HepG2 (cell line): ENCODE measurements around the gene NEK11. TPM values are rescaled to one million over a fixed set of nuclear protein-coding genes. Genes with fewer than 3 reads are reported as not detected.

ENCODE experiments used
- ATAC-seq: fragments of 200-7000 bp; cut with Tn5 transposase; 3 replicates; pipeline ENCODE4 v1.9.1; 2020; ENCODE audit warnings: mild to moderate bottlenecking, moderate library complexity
- BruUV-seq: library from RNA; stranded (reverse); fragments of 400-500 nt; replicated peaks from 2 replicates; lab custom pipeline; 2021; lab: Mats Ljungman, UMichigan
- CTCF ChIA-PET: fragments of 300-600 bp; formaldehyde crosslinking; extraction: SDS; loops from one replicate; lab custom pipeline; 2021; ENCODE audit warnings: low total read pairs, inconsistent platforms, low intra/inter-chr PET ratio; lab: Yijun Ruan, JAX
- POLR2A ChIA-PET: fragments of 350-600 bp; sonication (Branson Sonifier 250); formaldehyde crosslinking; loops from one replicate; lab custom pipeline; 2020; ENCODE audit warnings: antibody characterized with exemption, inconsistent platforms; lab: Yijun Ruan, JAX
- DNase-seq: peaks from one replicate; pipeline ENCODE4 v3.0.0-alpha.2; 2015; ENCODE audit warnings: low spot score
- FAIRE-seq: peaks from 3 replicates; lab custom pipeline; 2011; peaks lifted over from hg19 to GRCh38; lab: Jason Lieb, UNC
- H2AFZ ChIP-seq: one replicate; pipeline ENCODE4 v1.6.1; 2011; ENCODE audit warnings: low read length, inconsistent platforms
- H3K27ac ChIP-seq: fragments of 300-600 bp; 3 replicates; pipeline ENCODE4 v1.8.0; 2011; ENCODE audit warnings: mixed run types, mild to moderate bottlenecking, mixed read lengths, low read length, inconsistent platforms; ENCODE audit not compliant: insufficient read depth; ENCODE audit errors: extremely low read length
- H3K27me3 ChIP-seq, 2 experiments: fragments of 200-600 bp in 1 of 2; 2 replicates in 1 of 2; 3 replicates in 1 of 2; pipeline versions ENCODE4 v1.6.0 to v1.8.0; 2011; ENCODE audit warnings: low read length in 2 of 2, mild to moderate bottlenecking in 2 of 2, moderate library complexity in 2 of 2, inconsistent platforms in 1 of 2; ENCODE audit not compliant: insufficient read depth in 2 of 2, control insufficient read depth in 1 of 2
- H3K36me3 ChIP-seq, 2 experiments: fragments of 200-600 bp in 1 of 2; replicated peaks in 1 of 2; 2 replicates in 1 of 2; 3 replicates in 1 of 2; pipeline versions ENCODE4 v1.5.1 to v1.8.0; 2011; ENCODE audit warnings: low read length in 2 of 2, inconsistent platforms in 1 of 2; ENCODE audit not compliant: insufficient read depth in 2 of 2, control insufficient read depth in 1 of 2
- H3K4me1 ChIP-seq: 2 replicates; pipeline ENCODE4 v1.5.1; 2012; ENCODE audit warnings: low read length, inconsistent platforms; ENCODE audit not compliant: insufficient read depth
- H3K4me2 ChIP-seq: 2 replicates; pipeline ENCODE4 v1.6.0; 2011; ENCODE audit warnings: low read depth, low read length, inconsistent platforms
- H3K4me3 ChIP-seq, 3 experiments: fragments of 200-600 bp in 1 of 3; sonication (generic), shearing (Covaris generic) in 1 of 3; replicated peaks in 1 of 3; 2 replicates each; pipeline ENCODE4 v1.5.1; 2011 to 2016; ENCODE audit warnings: low read length in 3 of 3, inconsistent platforms in 2 of 3, low read depth in 2 of 3, mild to moderate bottlenecking in 2 of 3, control low read depth in 1 of 3, mixed read lengths in 1 of 3; ENCODE audit not compliant: insufficient read depth in 1 of 3
- H3K79me2 ChIP-seq: one replicate; pipeline ENCODE4 v1.6.1; 2011; ENCODE audit warnings: low read length, inconsistent platforms; ENCODE audit not compliant: insufficient read depth
- H3K9ac ChIP-seq: 2 replicates; pipeline ENCODE4 v1.6.0; 2011; ENCODE audit warnings: mild to moderate bottlenecking, low read depth, low read length, inconsistent platforms; ENCODE audit not compliant: insufficient read depth
- H3K9me3 ChIP-seq: 2 replicates; pipeline ENCODE4 v1.5.1; 2012; ENCODE audit warnings: mild to moderate bottlenecking, low read length
- H4K20me1 ChIP-seq: 2 replicates; pipeline ENCODE4 v1.6.0; 2011; ENCODE audit warnings: inconsistent platforms, mild to moderate bottlenecking, low read length, moderate library complexity; ENCODE audit not compliant: insufficient read depth
- BATF2 ChIP-seq: sonication (generic); formaldehyde crosslinking; IDR thresholded peaks from 2 replicates; pipeline ENCODE4 v1.8.0; 2022; ENCODE audit warnings: mild to moderate bottlenecking, missing genetic modification reagents, moderate library complexity
- GABPB1 ChIP-seq: IDR thresholded peaks from 2 replicates; pipeline ENCODE4 v1.6.1; 2016; ENCODE audit warnings: mild to moderate bottlenecking, missing genetic modification reagents, moderate library complexity, missing compliant biosample characterization
- GTF3A ChIP-seq: sonication (generic); formaldehyde crosslinking; conservative IDR thresholded peaks from 2 replicates; pipeline ENCODE4 v1.4.0; 2020; ENCODE audit warnings: mild to moderate bottlenecking, missing genetic modification reagents
- HES4 ChIP-seq: sonication (generic); formaldehyde crosslinking; IDR thresholded peaks from 2 replicates; pipeline ENCODE4 v1.9.0; 2021; ENCODE audit warnings: mild to moderate bottlenecking, missing genetic modification reagents, borderline replicate concordance
- HIC2 ChIP-seq: sonication (generic); formaldehyde crosslinking; IDR thresholded peaks from 2 replicates; pipeline ENCODE4 v1.9.0; 2022; ENCODE audit warnings: low read depth, missing genetic modification reagents
- HMG20A ChIP-seq: IDR thresholded peaks from 2 replicates; pipeline ENCODE4 v1.6.1; 2016; ENCODE audit warnings: borderline replicate concordance
- REST ChIP-seq, 2 experiments: IDR thresholded peaks; 2 replicates each; pipeline ENCODE4 v1.6.1; 2011 to 2012; ENCODE audit warnings: low read length in 2 of 2, borderline replicate concordance in 1 of 2, low read depth in 1 of 2, mild to moderate bottlenecking in 1 of 2, moderate library complexity in 1 of 2
- SIN3A ChIP-seq: IDR thresholded peaks from 2 replicates; pipeline ENCODE4 v1.6.1; 2011; ENCODE audit warnings: low read depth, mild to moderate bottlenecking, control low read depth, low read length, borderline replicate concordance
- TAF15 ChIP-seq: fragments of 200-400 bp; formaldehyde crosslinking; IDR thresholded peaks from one replicate; pipeline ENCODE4 v1.6.1; 2018; ENCODE audit warnings: mild to moderate bottlenecking, low read depth, low read length; ENCODE audit not compliant: poor library complexity, severe bottlenecking
- ZBTB34 ChIP-seq: sonication (generic); formaldehyde crosslinking; IDR thresholded peaks from 2 replicates; pipeline ENCODE4 v1.8.0; 2022; ENCODE audit warnings: mild to moderate bottlenecking, missing genetic modification reagents
- ZFP37 ChIP-seq: sonication (generic); formaldehyde crosslinking; IDR thresholded peaks from 2 replicates; pipeline ENCODE4 v1.4.0; 2020; ENCODE audit warnings: missing genetic modification reagents, borderline replicate concordance
- ZKSCAN5 ChIP-seq: sonication (generic); formaldehyde crosslinking; IDR thresholded peaks from 2 replicates; pipeline ENCODE4 v1.5.1; 2020; ENCODE audit warnings: mild to moderate bottlenecking, missing genetic modification reagents
- ZNF17 ChIP-seq: sonication (generic); formaldehyde crosslinking; IDR thresholded peaks from 2 replicates; pipeline ENCODE4 v1.5.0; 2020; ENCODE audit warnings: mild to moderate bottlenecking, missing genetic modification reagents
- ZNF282 ChIP-seq: fragments of 450-650 bp; IDR thresholded peaks from 2 replicates; pipeline ENCODE4 v1.6.1; 2018; ENCODE audit not compliant: partially characterized antibody
- ZNF546 ChIP-seq: sonication (generic); formaldehyde crosslinking; conservative IDR thresholded peaks from 2 replicates; pipeline ENCODE4 v1.8.1; 2023; ENCODE audit warnings: mild to moderate bottlenecking, missing genetic modification reagents
- ZNF558 ChIP-seq: sonication (generic); formaldehyde crosslinking; IDR thresholded peaks from 2 replicates; pipeline ENCODE4 v1.9.0; 2022; ENCODE audit warnings: mild to moderate bottlenecking, missing genetic modification reagents, borderline replicate concordance
- WGBS: methylation state at CpG from one replicate; pipeline ENCODE4 v1.1.6; 2017; ENCODE audit warnings: low lambda C conversion rate; 5-methylcytosine and 5-hydroxymethylcytosine counted together
- in situ Hi-C: cut with HindIII; loops from 2 replicates; pipeline ENCODE4 v1.10.0; 2017; ENCODE audit warnings: low pct_unique_long_range_greater_than_20kb; ENCODE audit not compliant: extremely low pct_ligation_motif_present
- intact Hi-C: fragments of 100-400 bp; cut with micrococcal nuclease; formaldehyde crosslinking; loops from one replicate; pipeline ENCODE4 v1.10.0; 2022; ENCODE audit not compliant: unreplicated experiment
- polyA plus RNA-seq, 8 experiments: library from polyadenylated mRNA; depleted of rRNA in 3 of 8; stranded (reverse) in 7 of 8; unstranded in 1 of 8; fragments of >200 nt; fragmentation: Illumina TruSeq in 4 of 8; extraction: Trizol in 4 of 8; gene quantifications; 2 replicates each; pipeline versions ENCODE4 v1.2.1 to v1.2.3, GENCODE V29; 2011 to 2016; ENCODE audit warnings: low read depth in 4 of 8, missing spikeins in 1 of 8, mixed read lengths in 1 of 8; ENCODE audit not compliant: insufficient read depth in 1 of 8
- total RNA-seq, 5 experiments: library from RNA; depleted of rRNA; stranded (reverse); fragments of >200 nt; fragmentation: Illumina TruSeq; extraction: Trizol; gene quantifications; 2 replicates each; pipeline ENCODE4 v1.2.3, GENCODE V29; 2016; ENCODE audit warnings: low read depth in 1 of 5

The NEK11 gene
- total and polyA plus RNA-seq, 2 of the 13 experiments (the other 11 are each of a cell fraction or from before 2014, with no cell fraction given): 0.95 to 2.2 TPM

- no peak for TF ChIP-seq HMG20A
- TF ChIP-seq ZNF558 (CRISPR knock-in tag): no peak
- TF ChIP-seq ZNF282: no peak
- no peak for TF ChIP-seq ZNF546
- TF ChIP-seq, all 625 proteins: peak for 0
These were observed 52.4 kb downstream of the NEK11 start (continued) for GRCh38 chr3:131079086-131079485.

GRCh38 chr3:131081224-131081623 lies 54.5 kb downstream of the NEK11 start:
- FAIRE-seq (no peak), ATAC-seq (no peak), DNase-seq (no peak)
- Histone ChIP-seq H3K36me3 (no peaks in the 10 kb centered on the region), H3K9me3 (no peaks in the 10 kb centered on the region), H3K79me2 (no peaks in the 10 kb centered on the region), H3K9ac (no peak overlapping the region), H3K4me3 (no peak overlapping the region), H3K27ac (no peak overlapping the region), H3K27me3 (no peaks in the 10 kb centered on the region; a peak in 1 of 5 replicates), H4K20me1 (no peaks in the 10 kb centered on the region), H2AFZ (no peak overlapping the region), H3K4me2 (no peak overlapping the region), H3K4me1 (no peaks in the 10 kb centered on the region)
- WGBS: 52% methylated on average over 1 of the region's 1 CpG
- no TSS peak for BruUV-seq
- ChIA-PET POLR2A (no interaction called here), CTCF (no interaction called here)
- intact Hi-C loops: no loop called here
- in situ Hi-C loops: no loop called here
- TF ChIP-seq HIC2 (CRISPR knock-in tag) (no peak), GABPB1 (CRISPR knock-in tag) (no peak), ZFP37 (no peak), REST (IDR thresholded peaks at IDR 0.05; ENCODE audit: borderline replicate concordance in 1 of 2, low read depth in 1 of 2, low read length in 2 of 2) (no peak), GTF3A (CRISPR knock-in tag) (no peak), ZBTB34 (no peak), BATF2 (CRISPR knock-in tag) (no peak), HES4 (CRISPR knock-in tag) (no peak), ZNF17 (CRISPR knock-in tag) (no peak), SIN3A (no peak), TAF15 (no peak), ZKSCAN5 (CRISPR knock-in tag) (no peak)
